GM18526 (cell line): ENCODE results near the gene DSEL.

Experiments used
- POLR2A ChIP-seq: IDR thresholded peaks from 3 replicates; pipeline ENCODE4 v1.6.1; 2011; ENCODE audit not compliant: insufficient read length; ENCODE audit errors: extremely low read depth

DSEL gene

DNA sequence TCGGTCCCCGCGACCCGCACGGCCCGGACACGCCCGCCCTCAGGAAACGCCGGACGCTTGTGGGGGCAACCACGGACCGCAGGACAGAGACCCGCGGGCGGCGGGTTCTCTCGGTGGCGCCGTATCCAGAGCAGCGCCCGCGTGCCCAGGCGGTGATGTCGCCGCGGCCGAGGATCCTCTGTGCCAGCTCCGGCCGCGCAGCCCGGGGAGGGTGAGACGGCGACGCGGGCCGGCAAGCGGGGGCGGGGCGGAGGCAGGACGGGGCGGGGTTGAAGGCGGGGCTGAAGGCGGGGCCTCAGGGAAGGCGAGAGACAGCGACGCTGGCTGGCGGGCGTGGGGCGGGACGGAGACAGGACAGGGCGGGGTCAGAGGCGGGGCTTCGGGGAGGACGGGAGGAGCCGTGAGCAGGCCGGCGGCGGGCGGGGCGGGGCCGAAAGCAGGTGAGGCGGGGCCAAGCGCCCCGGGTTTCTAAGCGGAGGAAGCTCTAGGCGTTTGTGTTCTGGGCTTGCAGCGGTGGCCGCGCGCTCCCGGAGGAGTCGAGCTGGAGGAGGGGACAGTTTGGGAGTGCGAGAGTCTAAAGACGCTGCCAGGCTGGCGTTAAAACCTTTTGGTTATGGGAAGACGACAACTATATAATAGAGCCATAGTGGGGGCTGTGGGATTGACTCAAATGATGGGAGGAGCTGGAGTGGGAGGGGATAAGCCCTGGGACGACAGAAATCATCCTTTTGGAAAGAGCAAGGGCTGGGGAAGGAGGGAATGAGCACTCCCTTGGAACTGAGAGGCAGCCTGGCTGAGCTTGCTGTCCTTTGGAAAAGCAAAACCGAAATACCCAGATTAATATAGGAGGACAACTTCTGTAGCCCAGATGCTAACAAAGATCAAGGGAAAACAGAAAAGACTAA, at the start of gene DSEL:
Gene DSEL (minus strand): TSS at position 182 of the 905 bp plus-strand sequence. CDS start 2,112 bp downstream, outside the sequence.
- TF ChIP-seq POLR2A: no peak

DNA sequence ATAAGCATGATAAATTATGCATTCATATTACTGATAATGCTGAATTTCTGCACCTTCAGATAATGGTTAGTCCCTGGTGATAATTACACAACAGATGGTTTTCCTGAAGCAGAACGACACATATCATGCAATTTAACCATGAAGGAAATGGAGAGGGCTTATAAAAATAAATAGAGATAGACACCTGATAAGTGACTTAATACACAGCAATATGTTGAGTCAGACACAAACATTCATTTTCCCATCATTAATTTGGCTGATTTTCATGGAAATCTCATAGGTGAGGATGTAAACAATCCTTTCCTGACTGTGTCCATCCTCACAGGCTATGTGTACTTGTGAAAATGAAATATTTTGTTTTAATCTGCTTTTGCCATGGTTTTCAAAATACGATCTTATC, 36.9 kb upstream of the DSEL start:
- TF ChIP-seq POLR2A: no peak

DNA sequence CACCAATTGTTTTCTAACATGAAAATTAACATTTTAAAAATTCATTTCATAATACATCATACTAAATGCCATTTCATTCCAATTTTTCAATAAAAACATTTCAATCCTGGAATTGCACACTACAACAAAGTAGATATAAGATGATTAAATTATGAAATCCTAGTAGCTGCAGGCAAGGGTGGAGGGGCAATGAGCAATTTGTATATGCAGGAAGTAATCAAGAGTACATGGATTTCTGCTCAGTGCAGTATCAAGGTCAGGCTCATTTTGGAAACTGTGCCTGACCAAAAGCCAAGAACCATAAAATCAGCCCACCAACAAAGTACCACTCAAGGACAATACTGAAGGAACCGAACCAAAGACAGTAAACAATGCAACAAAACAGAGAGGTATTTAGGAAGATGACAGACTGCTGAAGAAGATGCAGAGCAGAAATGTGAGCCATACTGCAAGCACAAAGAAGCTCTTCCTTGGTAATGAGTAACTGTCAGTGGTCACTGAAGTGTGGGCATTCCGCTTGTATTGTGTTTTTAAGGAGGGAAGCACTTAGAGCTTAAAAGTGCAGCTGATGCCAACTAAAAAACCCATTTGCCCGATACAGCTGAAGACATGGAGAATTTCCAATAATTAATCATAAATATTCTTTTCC, 34.5 kb upstream of the DSEL start:
- TF ChIP-seq POLR2A: no peak

- TF ChIP-seq POLR2A: no peak
These were observed 33.4 kb upstream of the DSEL start for GRCh38 chr18:67549946-67550345.

DNA sequence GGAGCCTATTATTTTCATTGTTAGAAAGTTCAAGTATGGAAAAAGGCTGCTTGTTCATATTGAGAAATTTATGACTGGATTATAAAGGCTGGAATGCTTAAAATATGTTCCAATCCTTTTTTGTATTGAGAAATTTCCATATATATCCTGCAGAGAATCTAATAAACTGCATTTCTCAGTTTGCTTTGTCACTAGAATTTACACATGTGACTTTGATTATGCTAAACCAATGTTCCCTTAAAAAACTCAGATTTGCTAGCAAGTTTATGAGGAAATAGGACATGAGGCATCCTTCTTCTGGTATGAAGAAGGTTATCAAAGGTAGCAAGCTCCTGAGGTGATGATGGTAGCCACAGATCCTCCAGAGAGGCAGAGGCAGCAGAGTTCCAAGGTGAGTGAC, 29.2 kb upstream of the DSEL start:
- no peak for TF ChIP-seq POLR2A

DNA sequence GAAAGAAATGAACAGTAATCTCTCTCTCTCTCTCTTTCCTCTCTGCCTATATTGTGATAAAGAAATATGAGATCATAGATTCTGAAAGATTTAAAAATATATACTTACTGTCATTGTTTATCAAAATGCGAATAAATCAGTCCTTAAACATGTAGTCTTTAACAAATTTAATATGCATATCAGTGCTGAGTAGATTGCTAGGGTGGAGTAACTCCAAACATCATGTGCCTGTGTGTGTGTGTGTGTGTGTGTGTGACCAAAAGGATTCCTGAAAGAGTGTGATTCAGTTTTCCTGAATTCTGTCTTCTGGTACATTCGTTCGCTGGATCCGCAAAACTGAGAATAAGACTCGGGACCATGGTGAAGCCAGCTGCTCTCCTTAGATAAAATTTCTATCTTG, 24.0 kb upstream of the DSEL start:
- no peak for TF ChIP-seq POLR2A

DNA sequence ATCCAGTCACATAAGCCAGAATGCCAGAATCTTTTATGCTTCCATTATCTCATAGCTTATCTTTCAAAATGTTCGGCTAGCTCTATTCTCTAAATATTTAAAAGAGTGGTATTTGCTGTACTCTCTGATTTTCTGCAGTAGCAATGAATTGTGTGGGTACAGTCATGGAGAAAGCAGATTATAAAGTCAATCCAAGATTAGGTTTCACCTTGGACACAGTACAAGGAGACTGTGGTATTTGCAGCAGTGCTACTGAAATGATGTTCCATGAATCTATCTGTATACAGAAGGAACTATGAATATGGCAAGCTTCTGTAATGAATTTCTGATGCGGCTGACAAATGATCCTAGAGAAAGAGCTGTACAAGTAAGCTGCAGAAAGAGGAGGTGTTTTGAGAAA, 15.4 kb upstream of the DSEL start:
- no peak for TF ChIP-seq POLR2A

- TF ChIP-seq POLR2A: no peak
These were observed 9.0 kb upstream of the DSEL start for GRCh38 chr18:67525328-67526099.

DNA sequence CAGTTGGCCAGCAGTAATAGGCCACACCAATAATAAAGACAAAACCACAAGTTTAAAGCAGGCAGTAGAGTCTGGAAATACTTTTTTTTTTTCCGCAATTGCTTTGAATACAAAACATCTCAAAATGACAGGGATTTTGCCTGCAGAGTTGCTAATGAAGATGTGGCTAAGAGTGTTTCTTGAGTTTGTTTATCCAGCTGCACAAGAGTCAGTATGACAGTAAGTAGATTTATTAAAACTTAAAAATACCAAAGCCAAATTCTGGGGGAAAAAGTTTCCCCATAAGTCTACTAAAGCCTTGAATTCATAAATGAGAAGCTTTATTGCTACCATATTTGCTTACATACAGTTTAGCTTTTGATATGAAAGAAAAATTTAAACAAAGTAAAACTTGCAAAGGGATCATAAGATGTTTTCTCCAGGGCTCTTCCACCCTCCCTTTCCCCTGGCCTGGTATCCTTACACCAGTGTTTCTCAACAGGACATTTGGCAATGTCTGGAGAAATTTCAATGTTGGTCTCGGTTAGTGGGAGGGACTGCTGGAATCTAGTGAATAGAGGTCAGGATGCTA, 3.9 kb upstream of the DSEL start:
- TF ChIP-seq POLR2A: no peak

DNA sequence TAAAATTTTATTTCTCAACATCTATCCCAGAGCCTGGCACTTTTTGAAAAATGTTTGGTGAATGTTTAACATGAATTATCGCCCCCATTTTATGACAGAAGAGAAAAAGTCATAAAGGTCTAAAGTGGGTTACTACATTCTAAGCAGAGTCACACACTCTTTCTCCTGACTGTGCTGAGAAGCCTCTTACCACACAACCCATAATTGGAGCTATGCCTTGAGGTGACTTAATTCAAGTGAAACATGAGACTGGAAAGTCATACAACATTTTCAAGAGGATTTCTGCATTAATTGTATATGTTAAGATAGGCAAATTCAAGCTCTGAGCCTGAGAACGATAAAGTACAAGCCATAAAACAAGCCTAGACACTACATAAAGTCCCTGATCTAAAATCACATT, 3.1 kb upstream of the DSEL start:
- no peak for TF ChIP-seq POLR2A

- no peak for TF ChIP-seq POLR2A
These were observed 2.0 kb upstream of the DSEL start for GRCh38 chr18:67518566-67518965.

DNA sequence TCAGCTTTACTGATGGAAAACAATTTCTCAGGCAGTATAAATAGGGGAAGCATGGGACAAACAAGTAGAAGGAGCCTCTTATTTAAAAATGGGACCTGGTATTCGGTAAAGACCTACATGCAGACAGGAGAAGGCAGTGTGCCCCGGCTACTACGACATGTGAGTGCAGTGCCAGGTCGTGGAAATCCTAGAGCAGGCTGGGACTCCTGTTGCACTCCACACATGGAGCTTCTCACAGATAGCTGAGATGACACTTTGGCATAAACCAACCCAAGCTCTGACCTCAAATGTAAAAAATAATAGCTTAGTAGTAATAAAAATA, 885 bp upstream of the DSEL start:
- TF ChIP-seq POLR2A: no peak

- no peak for TF ChIP-seq POLR2A
These were observed 480 bp downstream of the DSEL start for GRCh38 chr18:67515942-67516538.

DNA sequence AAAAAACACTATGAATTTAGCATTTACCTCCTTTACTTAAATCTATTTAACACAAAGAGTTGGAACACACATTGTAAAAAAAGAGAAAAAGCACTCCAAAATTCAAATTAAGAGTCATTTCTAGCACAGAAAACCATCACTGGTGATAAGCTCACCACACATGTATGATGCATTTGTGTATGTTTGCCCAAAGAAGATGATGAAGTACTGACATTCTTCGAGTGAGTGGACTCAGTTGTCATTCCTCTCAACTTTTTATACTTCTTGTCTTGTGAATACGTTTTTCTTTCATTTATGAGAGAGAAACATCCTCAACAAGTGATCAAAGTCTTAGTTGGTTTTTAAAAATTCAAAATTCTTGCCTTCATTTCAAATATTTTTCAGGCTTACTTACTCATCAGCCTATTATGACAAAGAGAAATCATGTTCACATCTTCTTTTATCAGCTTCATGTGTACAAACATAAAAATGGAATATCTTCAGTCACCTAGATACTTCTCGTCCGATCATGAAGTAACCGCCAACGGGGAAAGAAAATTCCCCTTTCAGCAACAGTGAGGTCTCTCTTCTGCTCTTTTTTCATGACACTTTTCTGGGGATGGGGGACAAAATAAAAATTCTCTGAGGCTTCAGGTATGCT, 1.5 kb downstream of the DSEL start:
- TF ChIP-seq POLR2A: no peak

DNA sequence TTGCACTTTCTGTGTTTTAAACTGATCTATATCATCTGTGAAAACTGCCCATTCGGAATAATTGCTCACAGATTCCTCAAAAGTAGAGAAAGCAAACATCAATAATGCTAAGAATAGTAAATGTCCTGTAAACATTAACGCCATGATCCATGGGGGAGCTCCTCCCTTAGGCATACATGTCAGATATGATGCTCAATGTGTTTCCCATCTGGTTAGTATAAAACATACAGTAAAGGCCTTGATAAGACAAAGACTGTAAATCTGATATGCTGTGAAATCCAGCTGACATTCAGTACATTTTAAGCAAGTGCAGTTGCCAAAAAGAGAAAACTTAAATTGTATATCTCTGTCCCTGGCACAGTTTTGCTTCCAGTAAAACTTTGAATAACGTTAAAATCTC, 2.1 kb downstream of the DSEL start:
- TF ChIP-seq POLR2A: no peak

DNA sequence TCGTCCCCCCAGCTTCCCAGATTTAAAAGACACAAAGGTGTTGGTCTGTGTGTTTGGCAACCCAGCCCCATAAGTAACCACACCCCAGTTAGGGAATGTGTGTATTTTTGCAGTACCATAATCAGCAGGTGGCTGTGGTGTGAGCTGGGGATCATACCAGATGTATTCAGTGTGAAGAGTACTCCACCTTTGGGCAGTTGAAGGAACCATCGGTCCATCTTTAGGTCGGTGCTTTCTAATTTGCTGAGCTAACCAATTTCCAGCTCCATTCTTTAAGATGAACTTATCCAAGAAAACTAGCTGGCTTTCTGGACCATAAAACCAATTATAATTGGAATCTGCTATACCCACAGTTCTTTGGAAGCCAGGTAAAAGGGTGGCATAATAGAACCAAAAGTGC, 3.2 kb downstream of the DSEL start:
- no peak for TF ChIP-seq POLR2A
